ENCODE data around the gene CFAP58.

DNA sequence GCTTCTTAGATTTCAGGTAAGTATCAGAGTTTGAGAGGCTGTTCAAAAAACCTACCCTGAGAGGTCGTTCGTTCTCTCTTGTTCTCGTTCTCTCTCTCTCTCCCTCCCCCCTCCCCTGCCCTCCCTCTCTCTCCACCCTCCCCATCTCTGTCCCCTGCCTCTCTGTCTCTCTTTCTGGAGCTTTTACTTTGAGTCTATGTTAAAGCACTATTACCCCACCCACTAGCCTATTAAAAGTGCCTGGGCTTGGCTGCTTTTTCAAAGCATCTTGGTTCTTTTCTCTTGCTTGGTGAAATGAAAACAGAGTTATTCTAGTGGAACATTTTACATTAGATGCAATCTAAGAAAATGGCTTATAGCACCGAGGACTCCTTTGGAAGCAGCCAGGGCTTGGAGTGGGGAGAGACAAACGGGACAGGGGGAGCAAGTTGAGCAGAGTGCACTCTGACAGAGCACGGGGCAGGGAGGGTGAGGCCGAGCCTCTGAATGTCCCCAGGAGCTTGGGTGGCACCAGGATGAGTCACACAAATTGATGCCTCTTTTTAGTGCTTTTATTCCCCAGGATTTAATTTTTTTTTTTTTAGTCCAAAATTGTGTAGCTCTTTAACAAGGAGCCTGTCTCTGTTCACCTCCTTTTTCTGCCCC, 134.3 kb downstream of the CFAP58 start:
- TF ChIP-seq POLR2A (IDR thresholded peaks at IDR 0.05) (no peak), POLR2AphosphoS5 (IDR thresholded peaks at IDR 0.05) (no peak)
